22Rv1 (cell line): ENCODE data around the gene APBB2.

Experiments used
- CTCF ChIP-seq: fragments of 450-650 bp; IDR thresholded peaks from 2 replicates; pipeline ENCODE4 v1.5.1; 2017; ENCODE audit warnings: mild to moderate bottlenecking
- ZFX ChIP-seq: fragments of 450-650 bp; IDR thresholded peaks from 2 replicates; pipeline ENCODE4 v1.6.1; 2017; ENCODE audit warnings: antibody characterized with exemption, borderline replicate concordance

GRCh38 chr4:41258783-41259182 lies 44.4 kb upstream of the APBB2 start:
- peak; percentile 73 for TF ChIP-seq CTCF
- TF ChIP-seq ZFX, result no peak
